Measurements from ENCODE around the gene CHST8.

The CHST8 gene

GRCh38 chr19:33713194-33713593 is 91.4 kb downstream of the CHST8 start:
- Histone ChIP-seq H3K9ac (ENCODE audit: low read length) (no peak overlapping the region), H3K27ac (ENCODE audit: low read length, poor library complexity, severe bottlenecking) (no peak overlapping the region), H2BK120ac (ENCODE audit: low read depth, low read length) (no peak overlapping the region), H3K36me3 (ENCODE audit: control insufficient read depth in 1 of 2, insufficient read depth in 2 of 2, low read depth in 1 of 2, low read length in 2 of 2) (no peaks in the 10 kb centered on the region), H2AK5ac (ENCODE audit: low read length, severe bottlenecking) (no peak overlapping the region), H3K18ac (ENCODE audit: low read depth in 1 of 2, low read length in 2 of 2) (no peak overlapping the region), H4K8ac (ENCODE audit: low read length) (no peak overlapping the region), H3K4ac (ENCODE audit: low read depth in 1 of 2, low read length in 2 of 2) (no peak overlapping the region), H3K4me2 (ENCODE audit: low read length, poor library complexity, severe bottlenecking) (no peak overlapping the region), H3K14ac (ENCODE audit: low read length in 2 of 2) (no peak overlapping the region), H2AFZ (ENCODE audit: low read depth, low read length) (no peak overlapping the region), H2BK5ac (ENCODE audit: low read depth, low read length, poor library complexity, severe bottlenecking) (no peak overlapping the region), H3K23ac (ENCODE audit: low read length in 2 of 2) (no peak overlapping the region), H3K9me3 (ENCODE audit: control insufficient read depth, low read length) (peaks cover 9% of the 10 kb centered on the region), H3K27me3 (ENCODE audit: control insufficient read depth in 1 of 2, insufficient read depth in 1 of 2, low read length in 2 of 2) (no peaks in the 10 kb centered on the region), H2BK15ac (ENCODE audit: low read depth, poor library complexity, severe bottlenecking) (no peak overlapping the region), H2BK12ac (ENCODE audit: low read length in 2 of 2) (no peak overlapping the region), H4K91ac (ENCODE audit: low read length) (no peak overlapping the region), H3K79me1 (replicated peaks; ENCODE audit: low read length, poor library complexity, severe bottlenecking) (no peaks in the 10 kb centered on the region), H3K4me3 (ENCODE audit: insufficient read depth in 1 of 2, low read depth in 1 of 2, low read length in 2 of 2) (no peak overlapping the region), H3K4me1 (ENCODE audit: control insufficient read depth, insufficient read depth, low read depth, low read length) (no peaks in the 10 kb centered on the region)
- no peak for DNase-seq
- WGBS: 71% methylated on average over 3 of the region's 3 CpGs

- WGBS: 100% methylated on average over 2 of the region's 3 CpGs
Measured at GRCh38 chr19:33714149-33714548, 92.4 kb downstream of the CHST8 start.

GRCh38 chr19:33715462-33715861 is 93.7 kb downstream of the CHST8 start:
- H2AK5ac ChIP-seq (ENCODE audit: low read length, severe bottlenecking): no peak overlapping the region
- H2BK15ac ChIP-seq (ENCODE audit: low read depth, poor library complexity, severe bottlenecking): no peak overlapping the region
- H3K36me3 ChIP-seq (ENCODE audit: control insufficient read depth in 1 of 2, insufficient read depth in 2 of 2, low read depth in 1 of 2, low read length in 2 of 2): no peaks in the 10 kb centered on the region
- peaks cover 9% of the 10 kb centered on the region for H3K9me3 ChIP-seq (ENCODE audit: control insufficient read depth, low read length)
- H3K27ac ChIP-seq (ENCODE audit: low read length, poor library complexity, severe bottlenecking): no peak overlapping the region
- no peak overlapping the region for H4K91ac ChIP-seq (ENCODE audit: low read length)
- no peak overlapping the region for H3K4me2 ChIP-seq (ENCODE audit: low read length, poor library complexity, severe bottlenecking)
- no peak overlapping the region for H3K14ac ChIP-seq (ENCODE audit: low read length in 2 of 2)
- H2BK5ac ChIP-seq (ENCODE audit: low read depth, low read length, poor library complexity, severe bottlenecking): no peak overlapping the region
- no peak overlapping the region for H3K23ac ChIP-seq (ENCODE audit: low read length in 2 of 2)
- WGBS: 100% methylated on average over 1 of the region's 1 CpG
- no peaks in the 10 kb centered on the region for H3K79me1 ChIP-seq (replicated peaks; ENCODE audit: low read length, poor library complexity, severe bottlenecking)
- no peaks in the 10 kb centered on the region for H3K27me3 ChIP-seq (ENCODE audit: control insufficient read depth in 1 of 2, insufficient read depth in 1 of 2, low read length in 2 of 2)
- H3K4me1 ChIP-seq (ENCODE audit: control insufficient read depth, insufficient read depth, low read depth, low read length): no peaks in the 10 kb centered on the region
- H3K18ac ChIP-seq (ENCODE audit: low read depth in 1 of 2, low read length in 2 of 2): no peak overlapping the region
- H2BK12ac ChIP-seq (ENCODE audit: low read length in 2 of 2): no peak overlapping the region
- no peak overlapping the region for H3K4ac ChIP-seq (ENCODE audit: low read depth in 1 of 2, low read length in 2 of 2)
- no peak overlapping the region for H3K4me3 ChIP-seq (ENCODE audit: insufficient read depth in 1 of 2, low read depth in 1 of 2, low read length in 2 of 2)
- no peak overlapping the region for H4K8ac ChIP-seq (ENCODE audit: low read length)
- no peak overlapping the region for H2AFZ ChIP-seq (ENCODE audit: low read depth, low read length)
- no peak for DNase-seq
- no peak overlapping the region for H2BK120ac ChIP-seq (ENCODE audit: low read depth, low read length)
- H3K9ac ChIP-seq (ENCODE audit: low read length): no peak overlapping the region

More at GRCh38 chr19:33714149-33714548, 92.4 kb downstream of the CHST8 start:
- Histone ChIP-seq H2AFZ (ENCODE audit: low read depth, low read length) (no peak overlapping the region), H3K4ac (ENCODE audit: low read depth in 1 of 2, low read length in 2 of 2) (no peak overlapping the region), H3K4me1 (ENCODE audit: control insufficient read depth, insufficient read depth, low read depth, low read length) (no peaks in the 10 kb centered on the region), H3K79me1 (replicated peaks; ENCODE audit: low read length, poor library complexity, severe bottlenecking) (no peaks in the 10 kb centered on the region), H3K4me2 (ENCODE audit: low read length, poor library complexity, severe bottlenecking) (no peak overlapping the region), H4K91ac (ENCODE audit: low read length) (no peak overlapping the region), H2BK15ac (ENCODE audit: low read depth, poor library complexity, severe bottlenecking) (no peak overlapping the region), H3K27ac (ENCODE audit: low read length, poor library complexity, severe bottlenecking) (no peak overlapping the region), H2BK12ac (ENCODE audit: low read length in 2 of 2) (no peak overlapping the region), H2BK120ac (ENCODE audit: low read depth, low read length) (no peak overlapping the region), H3K9ac (ENCODE audit: low read length) (no peak overlapping the region), H3K27me3 (ENCODE audit: control insufficient read depth in 1 of 2, insufficient read depth in 1 of 2, low read length in 2 of 2) (no peaks in the 10 kb centered on the region), H3K9me3 (ENCODE audit: control insufficient read depth, low read length) (peaks cover 9% of the 10 kb centered on the region), H3K14ac (ENCODE audit: low read length in 2 of 2) (no peak overlapping the region), H2AK5ac (ENCODE audit: low read length, severe bottlenecking) (no peak overlapping the region), H3K4me3 (ENCODE audit: insufficient read depth in 1 of 2, low read depth in 1 of 2, low read length in 2 of 2) (no peak overlapping the region), H3K23ac (ENCODE audit: low read length in 2 of 2) (no peak overlapping the region), H4K8ac (ENCODE audit: low read length) (no peak overlapping the region), H3K36me3 (ENCODE audit: control insufficient read depth in 1 of 2, insufficient read depth in 2 of 2, low read depth in 1 of 2, low read length in 2 of 2) (no peaks in the 10 kb centered on the region), H3K18ac (ENCODE audit: low read depth in 1 of 2, low read length in 2 of 2) (no peak overlapping the region), H2BK5ac (ENCODE audit: low read depth, low read length, poor library complexity, severe bottlenecking) (no peak overlapping the region)
- no peak for DNase-seq

- no peak for DNase-seq
- no peak overlapping the region for H3K23ac ChIP-seq (ENCODE audit: low read length in 2 of 2)
- 85% methylated on average over 2 of the region's 3 CpGs for WGBS
Measured at GRCh38 chr19:33717878-33718277, 96.1 kb downstream of the CHST8 start.

More at GRCh38 chr19:33717878-33718277, 96.1 kb downstream of the CHST8 start:
- H3K9me3 ChIP-seq (ENCODE audit: control insufficient read depth, low read length): peaks cover 9% of the 10 kb centered on the region
- no peaks in the 10 kb centered on the region for H3K27me3 ChIP-seq (ENCODE audit: control insufficient read depth in 1 of 2, insufficient read depth in 1 of 2, low read length in 2 of 2)
- no peak overlapping the region for H3K14ac ChIP-seq (ENCODE audit: low read length in 2 of 2)
- H3K27ac ChIP-seq (ENCODE audit: low read length, poor library complexity, severe bottlenecking): no peak overlapping the region
- no peak overlapping the region for H2AK5ac ChIP-seq (ENCODE audit: low read length, severe bottlenecking)
- no peak overlapping the region for H4K91ac ChIP-seq (ENCODE audit: low read length)
- no peak overlapping the region for H2BK12ac ChIP-seq (ENCODE audit: low read length in 2 of 2)
- no peak overlapping the region for H2BK5ac ChIP-seq (ENCODE audit: low read depth, low read length, poor library complexity, severe bottlenecking)
- H3K4ac ChIP-seq (ENCODE audit: low read depth in 1 of 2, low read length in 2 of 2): no peak overlapping the region
- H3K36me3 ChIP-seq (ENCODE audit: control insufficient read depth in 1 of 2, insufficient read depth in 2 of 2, low read depth in 1 of 2, low read length in 2 of 2): no peaks in the 10 kb centered on the region
- no peaks in the 10 kb centered on the region for H3K79me1 ChIP-seq (replicated peaks; ENCODE audit: low read length, poor library complexity, severe bottlenecking)
- no peak overlapping the region for H3K9ac ChIP-seq (ENCODE audit: low read length)
- H2AFZ ChIP-seq (ENCODE audit: low read depth, low read length): no peak overlapping the region
- H4K8ac ChIP-seq (ENCODE audit: low read length): no peak overlapping the region
- no peak overlapping the region for H3K18ac ChIP-seq (ENCODE audit: low read depth in 1 of 2, low read length in 2 of 2)
- no peak overlapping the region for H3K4me3 ChIP-seq (ENCODE audit: insufficient read depth in 1 of 2, low read depth in 1 of 2, low read length in 2 of 2)
- H2BK120ac ChIP-seq (ENCODE audit: low read depth, low read length): no peak overlapping the region
- H2BK15ac ChIP-seq (ENCODE audit: low read depth, poor library complexity, severe bottlenecking): no peak overlapping the region
- no peak overlapping the region for H3K4me2 ChIP-seq (ENCODE audit: low read length, poor library complexity, severe bottlenecking)
- H3K4me1 ChIP-seq (ENCODE audit: control insufficient read depth, insufficient read depth, low read depth, low read length): no peaks in the 10 kb centered on the region
